HG03060 (cell line): ENCODE results near the gene CLEC18B.
A peak's percentile ranks its signal among the peaks of the same experiment; 100 is the strongest.
"Not testable (repeated sequence)": the region's sequence is repeated elsewhere in the genome, so short reads cannot be mapped to it uniquely, and the experiment has no call there.

Source experiments
- ATAC-seq: cut with Tn5 transposase; IDR thresholded peaks from one replicate; pipeline ENCODE4 v1.9.1; 2021; ENCODE audit warnings: low read depth, moderate number of reproducible peaks; ENCODE audit not compliant: unreplicated experiment

The CLEC18B gene

DNA sequence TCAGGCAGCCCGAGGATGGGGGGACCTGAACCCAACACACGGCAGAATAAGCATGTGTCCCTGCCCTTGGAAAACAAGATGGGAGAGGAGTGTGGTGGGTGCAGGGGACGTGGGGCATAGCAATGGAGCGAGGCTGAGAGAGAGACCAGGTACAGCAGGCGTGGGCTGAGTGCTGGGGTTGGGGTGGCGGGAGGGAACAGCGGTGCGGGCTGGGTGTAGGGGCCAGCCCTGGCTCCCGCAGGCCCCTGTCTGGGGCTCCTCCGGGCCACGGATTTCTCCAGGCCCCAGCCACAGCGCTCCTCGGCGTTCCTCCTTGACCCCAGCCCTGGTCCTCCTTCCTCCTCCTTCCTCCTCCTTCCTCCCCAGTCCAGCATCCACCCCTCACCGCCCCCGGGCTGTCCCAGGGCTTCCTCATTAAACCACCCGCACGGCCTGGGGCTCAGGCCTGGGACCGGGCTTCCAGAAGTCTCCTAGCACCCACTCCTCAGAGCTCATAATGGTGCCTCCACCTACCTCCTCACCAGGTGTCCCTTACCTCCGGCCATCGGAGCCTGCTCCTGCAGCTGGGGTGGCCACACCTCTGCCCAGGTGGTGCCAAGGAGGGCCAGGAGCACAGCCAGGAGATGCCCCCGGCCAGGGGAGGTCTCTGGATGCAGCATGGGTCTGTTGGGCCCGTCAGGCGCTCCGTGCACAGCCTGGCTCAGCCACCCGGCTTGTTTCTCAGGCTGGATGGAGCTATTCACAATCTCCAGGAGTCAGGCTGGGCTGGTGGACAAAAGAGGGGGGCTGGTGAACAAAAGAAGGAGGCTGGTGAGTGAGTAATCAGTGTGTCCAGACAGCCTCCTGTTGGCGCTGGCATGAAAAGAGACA is at the start of gene CLEC18B:
Gene CLEC18B (minus strand): TSS at position 867 of the 870 bp plus-strand sequence. CDS start 208 bp downstream, at position 659.
- ATAC-seq, result not testable (repeated sequence)

DNA sequence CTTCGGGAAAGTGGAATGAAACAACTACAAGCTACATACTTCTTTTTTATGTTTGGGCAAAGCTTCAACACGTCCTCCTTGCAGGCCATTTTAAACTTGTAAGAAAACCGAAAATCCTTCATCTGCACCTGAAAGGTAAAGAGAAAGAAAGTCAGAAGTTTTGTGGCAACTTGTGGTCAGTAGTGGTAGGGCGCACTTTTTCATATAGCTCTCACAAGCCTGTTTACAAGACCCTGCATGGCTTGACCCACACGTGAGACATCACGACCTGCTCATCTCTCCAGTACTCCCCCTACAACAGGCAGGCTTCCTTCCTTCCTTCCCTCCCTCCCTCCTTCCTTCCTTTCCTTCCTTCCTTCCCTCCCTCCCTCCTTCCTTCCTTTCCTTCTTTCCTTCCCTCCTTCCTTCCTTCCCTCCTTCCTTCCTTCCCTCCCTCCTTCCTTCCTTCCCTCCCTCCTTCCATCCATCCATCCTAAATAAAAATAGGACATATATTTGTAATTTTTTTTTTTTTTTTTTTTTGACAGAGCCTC is 48.7 kb upstream of the CLEC18B start:
- ATAC-seq, result no peak

DNA sequence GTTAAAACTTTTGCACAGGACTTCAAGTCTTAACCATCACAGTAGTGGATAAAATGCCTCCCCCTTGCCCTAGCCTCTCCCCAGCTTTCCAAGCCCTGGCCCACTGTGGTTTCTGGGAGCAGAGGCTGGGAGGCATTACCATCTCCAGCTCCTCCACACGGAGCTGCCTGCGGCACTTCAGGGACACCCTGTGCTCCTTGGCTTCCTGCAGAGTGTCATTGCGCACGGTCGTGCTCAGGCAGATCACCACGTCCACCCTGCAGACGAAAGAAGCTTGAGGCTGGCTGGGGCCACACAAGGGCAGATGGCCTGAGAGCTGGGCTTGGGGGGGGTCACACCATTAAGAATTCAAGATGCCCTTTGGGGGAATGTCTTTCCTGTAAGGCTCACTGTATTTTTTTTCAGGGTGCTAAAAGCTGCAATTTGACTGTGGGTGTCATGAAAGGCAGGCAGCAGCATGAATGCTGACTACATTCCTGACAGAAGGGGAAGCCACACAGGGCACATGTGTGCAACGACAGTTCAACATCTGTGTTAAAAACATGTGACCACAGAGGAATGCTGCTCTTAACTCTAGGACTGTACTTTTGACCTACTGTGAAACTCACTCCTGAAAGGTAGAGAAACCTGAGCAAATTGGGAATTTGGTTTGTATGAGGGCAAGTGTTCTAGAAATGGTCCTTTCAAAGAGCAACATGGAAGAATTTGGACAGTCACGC is 47.7 kb upstream of the CLEC18B start:
- ATAC-seq, result no peak

DNA sequence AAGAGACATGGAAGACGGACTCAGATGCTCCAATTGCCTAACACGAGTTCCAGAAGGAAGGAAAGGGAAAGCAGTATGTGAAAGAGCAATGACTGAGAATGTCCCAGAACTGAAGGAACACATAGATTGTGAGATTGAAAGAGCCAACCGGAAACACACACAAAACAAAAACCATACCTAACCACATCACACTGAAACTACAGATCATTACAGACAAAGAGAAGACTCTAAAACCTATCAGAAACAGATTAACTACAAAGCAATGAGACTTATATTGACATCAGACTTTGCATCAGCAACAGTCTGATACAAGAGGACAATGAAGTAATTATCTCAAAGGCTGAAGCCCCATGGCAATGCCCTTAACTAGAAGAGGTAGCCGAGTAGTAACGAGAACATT is 45.6 kb upstream of the CLEC18B start:
- no peak for ATAC-seq

DNA sequence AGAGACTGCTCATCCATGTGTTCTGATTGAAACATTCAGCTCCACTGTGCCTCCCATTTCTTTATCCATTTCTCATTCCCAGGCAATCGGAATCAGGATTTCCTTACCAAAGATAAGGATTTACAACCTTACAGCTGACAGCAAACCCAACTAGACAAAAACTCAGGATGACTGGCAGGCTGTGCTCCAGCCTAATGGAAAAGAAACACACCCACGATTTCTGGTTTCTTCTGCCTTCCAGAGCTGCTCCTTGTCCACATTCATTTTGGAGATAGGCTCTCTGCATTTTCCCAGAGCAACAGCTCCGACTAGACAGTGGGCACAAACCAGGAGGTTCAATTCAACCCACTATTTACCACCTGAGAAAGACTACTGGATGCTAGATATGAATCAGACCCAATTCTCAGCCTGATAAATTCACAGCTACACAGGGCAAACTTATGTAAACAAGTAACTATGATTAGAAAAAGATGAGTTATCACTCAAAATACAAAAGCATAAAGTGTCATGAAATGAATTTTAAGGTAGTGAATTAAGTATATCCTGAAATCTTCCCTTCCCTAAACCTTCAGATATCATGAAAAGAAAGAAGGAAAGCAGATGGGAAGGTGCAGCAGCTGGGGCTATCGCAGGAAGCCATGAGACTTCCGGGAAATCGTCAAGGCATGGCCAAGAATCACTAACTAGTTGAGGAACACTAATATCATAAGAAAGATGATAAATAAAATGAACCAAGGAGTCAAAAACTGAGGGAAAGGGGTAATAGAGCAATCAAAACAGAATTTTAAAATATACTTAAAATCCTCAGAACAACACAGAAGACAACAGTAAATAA is 44.8 kb upstream of the CLEC18B start:
- no peak for ATAC-seq

DNA sequence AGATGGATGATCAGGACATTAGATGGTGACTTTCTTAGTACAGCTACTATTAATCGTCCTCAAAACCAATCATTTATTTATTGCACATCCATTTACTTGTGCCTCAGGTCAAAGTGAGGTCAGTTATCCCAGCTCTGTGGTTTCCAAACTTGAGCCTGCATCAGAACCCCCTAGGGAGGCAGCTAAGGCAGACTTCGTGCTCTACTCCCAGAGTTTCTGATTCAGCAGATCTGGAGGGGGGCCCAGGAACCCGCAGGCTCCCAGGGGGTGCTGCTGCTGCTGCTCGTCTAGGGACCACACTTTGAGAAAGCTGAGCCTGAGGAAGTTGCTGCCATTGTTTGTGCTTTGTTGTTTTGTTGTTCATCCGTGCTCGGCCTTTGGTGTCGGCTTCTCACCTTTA is 44.0 kb upstream of the CLEC18B start:
- no peak for ATAC-seq

DNA sequence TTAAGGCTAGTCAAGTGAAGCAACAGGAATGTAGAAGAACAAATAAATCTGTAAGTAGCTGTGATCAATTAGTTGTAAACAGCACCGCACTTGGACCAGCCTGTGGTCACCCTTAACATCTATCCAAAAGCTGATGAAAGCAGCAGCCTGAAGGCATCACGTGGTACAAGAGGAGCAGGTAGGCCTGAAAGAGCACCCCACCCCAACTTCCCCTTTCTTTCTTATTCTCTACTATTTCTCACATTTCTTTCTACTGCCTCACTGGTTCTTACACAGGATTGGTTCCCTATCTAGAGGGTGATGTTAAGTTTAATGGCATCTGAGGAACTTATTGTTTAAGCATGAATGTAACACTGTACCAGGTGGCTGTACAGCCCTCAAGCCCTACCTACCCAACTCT is 42.6 kb upstream of the CLEC18B start:
- ATAC-seq, result no peak

DNA sequence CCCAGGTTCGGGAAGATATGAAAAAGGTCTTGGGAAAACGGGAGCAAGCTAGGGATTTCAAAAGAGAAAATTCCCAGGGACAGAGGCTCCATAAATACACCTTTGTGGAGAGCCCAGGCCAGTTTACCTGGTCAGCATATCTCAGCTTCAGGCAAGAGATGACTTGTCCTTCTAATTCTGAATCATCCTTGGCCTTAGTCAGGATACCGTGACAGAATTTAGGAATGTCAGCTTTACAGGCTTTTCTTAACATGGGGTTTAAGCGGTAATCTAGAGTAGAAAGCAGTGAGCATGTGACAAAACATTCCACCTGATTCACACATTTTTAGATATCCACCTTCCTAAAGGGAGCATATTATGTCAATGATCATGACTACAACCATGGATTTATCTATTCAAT is 41.1 kb upstream of the CLEC18B start:
- ATAC-seq, result no peak

DNA sequence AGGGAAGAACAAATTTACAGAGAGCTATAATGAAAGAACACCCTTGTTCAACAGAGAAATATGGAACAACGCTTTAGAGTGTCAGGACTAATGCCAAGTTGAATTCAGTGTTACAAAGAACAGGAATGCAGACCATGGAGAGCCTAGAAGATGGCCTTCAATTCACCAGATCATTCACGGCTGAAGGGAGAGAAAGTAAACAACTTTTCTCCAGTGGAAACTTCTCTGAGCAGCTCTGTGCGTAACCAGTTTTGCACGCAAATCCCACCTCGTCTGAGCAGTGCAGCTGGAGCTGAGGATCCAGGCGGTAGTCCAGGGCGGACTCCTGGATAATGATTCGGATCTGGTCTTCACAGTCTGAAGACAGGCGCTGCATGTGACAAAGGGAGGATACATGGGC is 40.5 kb upstream of the CLEC18B start:
- ATAC-seq, result no peak

DNA sequence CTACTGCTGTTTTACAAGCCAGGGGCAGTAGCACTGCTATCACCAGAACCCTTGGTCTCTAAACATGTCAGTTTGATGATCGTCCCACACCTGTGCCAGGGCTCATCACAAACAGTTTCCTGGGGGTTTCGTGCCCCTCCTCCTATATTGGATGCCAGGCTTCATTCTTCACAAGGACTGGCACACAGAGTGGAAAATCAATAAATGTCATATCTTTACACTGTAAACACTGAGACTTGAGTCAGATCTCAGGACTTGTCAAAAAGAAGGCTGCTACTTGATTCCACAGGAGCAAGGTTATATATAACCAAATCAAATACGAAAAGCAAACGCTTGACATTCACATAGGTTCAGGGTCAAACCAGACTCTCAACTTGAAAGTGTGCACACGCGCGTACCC is 39.3 kb upstream of the CLEC18B start:
- ATAC-seq, result no peak

DNA sequence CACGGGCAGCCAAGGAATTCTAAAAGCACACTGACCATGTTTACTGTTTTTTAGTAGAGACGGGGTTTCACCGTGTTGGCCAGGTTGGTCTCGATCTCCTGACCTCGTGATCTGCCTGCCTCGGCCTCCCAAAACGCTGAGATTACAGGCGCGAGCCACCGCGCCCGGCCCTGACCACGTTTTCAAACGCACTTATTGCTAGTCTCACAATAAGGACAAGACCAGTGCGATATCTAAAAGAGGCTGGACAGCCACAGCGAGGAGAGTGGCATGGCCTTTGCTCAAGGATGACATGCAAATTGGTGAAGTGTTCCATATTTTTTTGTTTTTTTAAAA is 35.0 kb upstream of the CLEC18B start:
- ATAC-seq, result no peak

DNA sequence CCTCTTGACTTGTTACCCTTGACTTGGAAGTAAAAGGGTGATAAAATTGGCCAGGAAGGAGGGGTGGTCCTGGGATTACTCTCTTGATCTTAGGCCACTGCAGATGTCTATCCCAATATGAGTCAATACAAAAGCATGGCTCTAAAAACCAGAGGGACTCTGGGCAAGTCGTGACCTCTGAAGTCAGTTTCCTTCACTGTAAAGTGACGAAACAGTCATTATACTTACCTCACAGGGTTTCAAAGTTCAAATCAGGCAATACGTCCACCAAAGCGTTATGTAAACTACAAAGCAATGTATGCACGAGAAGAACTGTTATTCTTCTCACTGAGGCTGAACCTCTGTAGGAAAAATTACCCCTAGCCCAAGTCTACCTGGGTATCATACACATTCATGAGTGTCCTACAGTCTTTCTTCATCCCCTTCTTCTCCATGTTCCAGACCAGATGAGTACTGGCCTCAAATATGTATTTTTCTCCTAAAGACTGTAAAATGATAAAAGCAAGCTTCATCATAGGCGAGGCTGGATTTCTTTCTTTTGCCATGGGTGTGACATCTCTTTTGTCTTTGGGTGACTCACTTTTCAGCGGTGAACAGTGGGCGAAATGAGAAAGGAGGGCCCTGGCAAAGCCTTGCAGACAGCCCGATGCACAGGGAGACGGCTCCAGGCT is 34.5 kb upstream of the CLEC18B start:
- no peak for ATAC-seq

DNA sequence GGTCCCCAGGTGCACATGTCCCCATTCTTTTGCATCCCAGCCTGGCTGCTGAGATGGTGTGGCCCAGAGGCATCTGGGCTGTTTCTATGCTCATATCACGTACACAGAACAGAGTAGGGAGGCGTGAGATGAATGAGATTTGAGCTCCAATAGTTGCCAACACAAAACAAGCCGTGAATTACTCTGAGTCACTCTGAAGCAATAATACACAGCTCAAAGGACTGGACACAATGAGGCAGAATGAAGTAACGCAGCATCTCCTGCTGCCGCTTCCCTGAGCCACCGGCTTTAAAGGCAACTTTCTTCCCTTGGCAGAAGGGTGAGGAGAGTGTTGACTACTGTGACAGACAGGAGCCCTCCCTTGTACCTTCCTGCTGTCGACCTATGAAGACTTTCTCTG is 33.9 kb upstream of the CLEC18B start:
- no peak for ATAC-seq

DNA sequence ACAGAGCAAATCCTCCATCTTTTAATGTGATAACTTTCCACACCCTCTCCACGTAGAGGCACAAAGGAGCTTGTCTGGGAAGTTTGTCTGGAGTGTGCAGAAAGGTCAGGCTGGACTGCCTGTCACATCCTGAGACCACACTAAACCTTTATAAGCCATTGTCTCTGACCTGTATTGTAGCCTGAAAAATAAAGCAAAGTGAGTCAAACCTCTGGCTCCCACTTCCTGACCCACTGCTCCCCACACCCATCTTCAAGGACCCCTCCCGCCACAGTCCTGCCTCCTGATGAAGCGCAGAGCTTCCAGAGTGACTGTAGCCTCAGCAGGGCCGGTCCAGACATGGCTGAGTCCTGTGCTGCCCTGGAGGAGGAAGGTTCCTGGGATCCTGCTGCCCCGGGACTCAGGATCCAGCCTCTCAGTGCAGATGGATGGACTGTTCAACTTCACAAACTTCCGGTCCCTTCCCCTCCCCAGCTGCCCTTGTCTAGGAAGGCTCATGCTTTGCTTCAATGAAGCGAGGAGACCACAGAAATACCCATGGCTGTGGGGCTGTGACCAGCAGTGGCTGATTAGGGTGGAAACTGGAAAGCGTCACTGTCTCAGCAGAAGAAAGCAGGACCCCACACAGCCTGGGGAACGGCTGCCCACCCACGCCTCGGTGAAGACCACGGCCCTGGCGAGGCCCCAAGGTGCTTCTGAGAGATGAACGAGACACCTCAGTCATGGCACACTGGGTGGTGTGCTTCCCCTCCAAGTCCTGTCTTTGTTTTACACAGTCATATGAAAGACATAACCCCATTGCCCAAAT is 30.9 kb upstream of the CLEC18B start:
- peak; percentile 61 for ATAC-seq

DNA sequence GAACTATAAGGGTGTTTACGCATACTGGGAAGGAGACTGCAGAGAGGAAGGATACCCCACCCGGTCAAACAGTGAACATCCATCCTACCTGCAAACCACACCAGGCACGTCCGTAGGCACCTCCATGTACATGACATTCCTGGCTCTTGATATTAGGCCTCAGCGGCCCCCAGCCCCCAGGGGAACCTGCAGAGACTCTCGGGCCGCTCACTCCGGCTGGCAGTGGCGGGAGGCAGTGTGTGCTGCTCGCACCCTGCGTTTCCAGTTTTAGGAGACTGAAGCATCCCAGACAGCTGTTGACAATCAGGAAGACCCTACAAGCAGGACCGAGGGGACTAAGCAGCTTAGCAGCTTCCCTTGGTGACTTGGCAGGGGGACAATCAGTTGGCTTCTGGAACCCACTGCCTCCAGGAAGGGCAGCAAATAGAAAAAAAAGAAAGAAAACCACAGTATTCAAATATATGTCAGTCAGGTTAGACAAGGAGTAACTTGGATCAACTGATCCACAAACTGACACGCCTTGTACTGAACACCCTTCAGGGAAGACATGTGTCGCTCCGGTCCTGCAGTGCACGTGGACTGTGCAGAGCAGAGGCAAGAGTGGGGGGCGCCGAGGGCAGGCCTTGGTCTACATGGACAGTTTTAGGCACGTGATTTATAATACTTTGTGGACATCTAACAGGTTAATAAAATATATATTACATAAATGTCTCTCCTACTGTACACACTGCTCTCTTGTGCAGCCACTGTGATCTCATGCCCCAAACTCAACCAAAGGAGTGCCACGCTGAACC is 29.9 kb upstream of the CLEC18B start:
- no peak for ATAC-seq

DNA sequence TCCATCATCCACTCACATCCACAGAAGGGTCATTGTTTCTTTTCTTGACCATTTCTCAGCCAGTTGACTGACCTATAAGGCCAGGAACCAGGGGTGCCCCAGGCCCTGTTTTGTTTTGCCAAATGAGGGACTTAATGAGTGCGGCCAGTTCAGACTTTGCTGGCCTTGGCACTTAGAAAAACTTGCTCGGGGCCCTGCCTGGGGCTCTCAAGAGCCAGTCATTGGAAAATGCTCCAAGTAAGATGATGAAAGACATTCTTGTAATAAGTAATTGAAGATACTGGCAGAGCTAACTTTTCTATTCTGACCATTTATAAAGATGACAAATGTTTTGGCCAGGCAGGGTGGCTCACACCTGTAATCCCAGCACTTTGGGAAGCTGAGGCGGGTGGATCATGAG is 29.0 kb upstream of the CLEC18B start:
- ATAC-seq, result no peak

DNA sequence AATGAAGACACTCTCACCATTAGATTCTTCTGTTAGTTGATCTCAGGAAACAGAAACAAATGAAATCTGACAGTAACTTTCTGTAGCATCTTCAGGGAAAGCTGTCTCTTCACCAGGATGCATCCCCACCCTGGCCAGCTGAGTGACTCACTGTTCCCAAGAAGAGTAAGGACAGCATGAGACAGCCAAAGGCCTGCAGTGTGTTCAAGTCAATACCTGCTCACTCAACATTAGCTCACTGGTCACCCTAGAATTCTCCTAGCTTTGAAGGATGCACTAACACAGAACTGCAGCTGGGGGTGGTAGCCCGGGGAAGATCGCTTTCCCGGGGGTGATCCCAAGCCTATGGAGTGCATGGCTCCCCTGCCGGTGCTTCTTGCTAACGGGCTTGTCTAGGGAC is 28.2 kb upstream of the CLEC18B start:
- no peak for ATAC-seq

DNA sequence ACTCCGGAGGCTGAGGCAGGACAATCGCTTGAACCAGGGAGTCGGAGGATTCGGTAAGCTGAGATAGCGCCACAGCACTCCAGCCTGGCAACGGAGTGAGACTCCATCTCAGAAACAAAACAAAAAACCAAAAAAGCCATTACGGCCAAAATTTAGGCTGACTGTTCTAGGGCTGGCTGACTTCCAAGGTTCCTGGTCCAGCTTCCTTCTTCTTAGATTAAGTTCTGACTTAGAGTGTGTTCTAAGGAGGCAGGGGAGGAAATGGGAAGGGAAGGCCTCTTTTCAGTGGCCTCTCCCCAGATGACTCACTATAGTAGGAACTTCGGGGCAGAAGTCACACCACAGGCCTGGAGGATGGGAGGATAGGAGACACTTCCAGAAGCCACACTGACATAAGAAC is 27.7 kb upstream of the CLEC18B start:
- no peak for ATAC-seq

DNA sequence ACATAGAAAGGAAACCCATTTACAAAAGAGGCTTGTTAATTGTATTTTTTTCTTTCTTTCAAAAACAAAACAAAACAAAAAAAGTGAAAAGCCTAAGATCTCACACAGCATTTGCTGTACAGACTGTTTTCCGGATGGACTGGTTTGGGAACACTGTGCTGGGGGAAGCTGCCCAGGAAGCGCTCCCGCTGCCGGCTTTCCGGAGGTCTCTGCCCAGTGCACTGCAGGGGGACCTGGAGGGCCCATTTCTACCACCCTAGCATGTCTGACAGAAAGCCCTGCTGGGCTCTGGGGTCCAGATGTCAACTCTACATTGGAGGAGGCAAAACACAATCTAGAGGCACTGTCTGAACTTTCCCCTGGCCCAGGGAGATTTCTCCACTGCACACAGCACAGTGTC is 26.3 kb upstream of the CLEC18B start:
- no peak for ATAC-seq
